ENCODE results near the gene GSTM5.

- TF ChIP-seq CTCF (IDR thresholded peaks at IDR 0.05; ENCODE audit: low read depth, low read length): no peak
- no peak for TF ChIP-seq EZH2phosphoT487 (IDR thresholded peaks at IDR 0.05; ENCODE audit: low read depth)
Observed at GRCh38 chr1:109760581-109761226, 48.7 kb downstream of the GSTM5 start.
